ENCODE results near the gene ZNF618. TPM values are rescaled to one million over a fixed set of nuclear protein-coding genes. Genes with fewer than 3 reads are reported as not detected.

Gene ZNF618
- total and polyA plus RNA-seq, 7 donors: 0.92 to 8.0 (median 2.3) TPM

- WGBS, 2 donors: 85 to 90% methylated on average over 13 of the region's 13 CpGs
- Histone ChIP-seq H3K27ac (no peak overlapping the region), H3K9me3 (peaks cover 0 to 17% (median 0%) of the 10 kb centered on the region in 4 donors), H3K36me3 (peaks cover 0 to 6% (median 2%) of the 10 kb centered on the region in 4 donors), H3K4me1 (no peaks in the 10 kb centered on the region), H3K4me3 (no peak overlapping the region), H3K27me3 (no peaks in the 10 kb centered on the region)
- intact Hi-C loops (cut with DNase I): no loop called here
- TF ChIP-seq CTCF (IDR thresholded peaks at IDR 0.05) (no peak), POLR2AphosphoS5 (IDR thresholded peaks at IDR 0.05) (no peak), EP300 (IDR thresholded peaks at IDR 0.05) (no peak), POLR2A (IDR thresholded peaks at IDR 0.05) (no peak)
- peak; percentile 35 for DNase-seq
Observed at GRCh38 chr9:114027159-114027862, 151.2 kb downstream of the ZNF618 start.

- peaks cover 0 to 12% (median 0%) of the 10 kb centered on the region in 4 donors for H3K9me3 ChIP-seq
- no peak overlapping the region for H3K4me3 ChIP-seq
- intact Hi-C loops (cut with DNase I): no loop called here
- TF ChIP-seq POLR2A (IDR thresholded peaks at IDR 0.05): no peak
- TF ChIP-seq EP300 (IDR thresholded peaks at IDR 0.05): no peak
- no peak for TF ChIP-seq POLR2AphosphoS5 (IDR thresholded peaks at IDR 0.05)
- no peak for TF ChIP-seq CTCF (IDR thresholded peaks at IDR 0.05)
- H3K27me3 ChIP-seq: no peaks in the 10 kb centered on the region
- no peak overlapping the region for H3K27ac ChIP-seq
- peak; percentile 20 for DNase-seq
- 95% methylated on average over 4 of the region's 4 CpGs for WGBS, 2 donors
- H3K36me3 ChIP-seq: peaks cover 0 to 5% (median 2%) of the 10 kb centered on the region in 4 donors
- no peaks in the 10 kb centered on the region for H3K4me1 ChIP-seq
Observed at GRCh38 chr9:114027863-114028465, 151.9 kb downstream of the ZNF618 start.

GRCh38 chr9:114028646-114029045 is 152.5 kb downstream of the ZNF618 start:
- intact Hi-C loops (cut with DNase I): no loop called here
- peaks cover 0 to 6% (median 2%) of the 10 kb centered on the region in 4 donors for H3K36me3 ChIP-seq

More at GRCh38 chr9:114028646-114029045, 152.5 kb downstream of the ZNF618 start:
- Histone ChIP-seq H3K27ac (no peak overlapping the region), H3K9me3 (peaks cover 0 to 8% (median 0%) of the 10 kb centered on the region in 4 donors), H3K4me3 (no peak overlapping the region), H3K4me1 (no peaks in the 10 kb centered on the region), H3K27me3 (no peaks in the 10 kb centered on the region)
- peak; percentile 53 for DNase-seq
- WGBS, 2 donors: 95 to 96% methylated on average over 22 of the region's 22 CpGs
- TF ChIP-seq POLR2AphosphoS5 (IDR thresholded peaks at IDR 0.05) (no peak), POLR2A (IDR thresholded peaks at IDR 0.05) (no peak), CTCF (IDR thresholded peaks at IDR 0.05) (no peak), EP300 (IDR thresholded peaks at IDR 0.05) (no peak)
